Measurements from ENCODE around the gene MUC20.
"Not testable (repeated sequence)": the region's sequence is repeated elsewhere in the genome, so short reads cannot be mapped to it uniquely, and the experiment has no call there.

The MUC20 gene

DNA sequence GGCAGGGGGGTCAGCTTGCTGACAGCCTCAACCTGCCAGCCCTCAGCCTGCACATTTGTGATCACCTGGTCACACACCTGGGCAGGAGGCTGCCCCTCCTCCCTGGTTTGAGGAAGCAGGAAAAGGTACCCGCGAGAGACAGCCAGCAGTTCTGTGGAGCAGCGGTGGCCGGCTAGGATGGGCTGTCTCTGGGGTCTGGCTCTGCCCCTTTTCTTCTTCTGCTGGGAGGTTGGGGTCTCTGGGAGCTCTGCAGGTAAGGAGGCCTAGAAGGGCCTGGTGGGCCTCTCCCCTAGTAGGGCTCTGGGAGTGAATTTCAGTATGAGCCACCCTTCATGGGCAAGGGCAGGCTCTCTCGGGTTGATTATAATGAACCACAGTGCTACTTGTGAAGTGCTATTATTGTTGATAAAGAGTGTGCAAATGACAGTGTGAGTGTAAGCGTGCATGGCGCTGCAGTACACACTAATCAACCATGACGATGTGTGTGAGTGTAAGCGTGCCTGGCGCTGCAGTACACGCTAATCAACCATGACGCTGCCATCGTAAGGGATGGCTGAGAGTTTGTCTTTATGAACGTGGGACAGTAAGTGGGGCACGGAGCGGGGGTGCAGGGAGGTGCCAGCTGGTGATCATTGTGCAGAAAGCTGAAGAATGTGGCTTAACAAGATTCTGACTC, at the start of gene MUC20:
Gene MUC20, plus strand, starts transcription at position 148 of the 676 bp plus-strand sequence. Its CDS starts 30 bp downstream, at position 178.
- not testable (repeated sequence) for DNase-seq

GRCh38 chr3:195671283-195671682, 49.5 kb upstream of the MUC20 start:
- not testable (repeated sequence) for DNase-seq

DNA sequence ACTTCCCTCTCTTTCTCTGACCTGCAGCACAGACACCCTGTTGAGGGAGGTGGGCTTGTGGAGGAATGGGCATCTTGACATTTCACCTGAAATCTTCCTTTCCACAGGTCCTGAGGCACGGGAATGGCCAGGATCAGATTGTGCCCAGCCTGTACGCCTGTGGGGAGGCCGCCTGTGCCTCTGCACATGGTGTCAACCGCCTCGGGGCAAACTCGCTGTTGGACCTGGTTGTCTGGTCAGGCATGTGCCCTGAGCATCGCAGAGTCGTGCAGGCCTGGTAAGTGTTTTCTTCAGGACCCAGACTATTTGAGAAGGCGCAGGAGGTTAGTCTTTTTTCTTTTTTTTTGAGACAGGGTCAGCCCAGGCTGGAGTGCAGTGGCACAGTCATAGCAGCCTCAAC, 47.1 kb upstream of the MUC20 start:
- not testable (repeated sequence) for DNase-seq

GRCh38 chr3:195678391-195679015, 42.3 kb upstream of the MUC20 start:
- DNase-seq = not testable (repeated sequence)

DNA sequence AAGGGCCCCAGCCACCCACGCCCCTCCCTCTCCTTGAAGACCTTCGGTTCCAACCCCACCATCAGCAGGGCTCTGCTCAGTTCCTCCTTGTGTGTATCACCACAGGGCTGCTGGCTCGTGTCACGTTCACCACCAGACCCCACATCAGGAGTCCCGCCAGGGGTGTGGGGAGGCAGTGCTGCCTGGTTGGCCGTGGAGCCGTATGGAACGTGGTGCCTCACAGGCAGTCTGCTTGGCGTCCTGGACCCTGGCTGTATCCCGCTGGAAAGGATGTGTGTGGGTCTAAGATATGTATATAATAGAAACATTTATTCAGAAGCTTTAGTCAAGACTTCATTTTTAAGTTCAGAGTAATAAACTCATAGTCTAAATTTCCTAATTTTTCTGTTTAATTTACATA, 40.1 kb upstream of the MUC20 start:
- not testable (repeated sequence) for DNase-seq

DNA sequence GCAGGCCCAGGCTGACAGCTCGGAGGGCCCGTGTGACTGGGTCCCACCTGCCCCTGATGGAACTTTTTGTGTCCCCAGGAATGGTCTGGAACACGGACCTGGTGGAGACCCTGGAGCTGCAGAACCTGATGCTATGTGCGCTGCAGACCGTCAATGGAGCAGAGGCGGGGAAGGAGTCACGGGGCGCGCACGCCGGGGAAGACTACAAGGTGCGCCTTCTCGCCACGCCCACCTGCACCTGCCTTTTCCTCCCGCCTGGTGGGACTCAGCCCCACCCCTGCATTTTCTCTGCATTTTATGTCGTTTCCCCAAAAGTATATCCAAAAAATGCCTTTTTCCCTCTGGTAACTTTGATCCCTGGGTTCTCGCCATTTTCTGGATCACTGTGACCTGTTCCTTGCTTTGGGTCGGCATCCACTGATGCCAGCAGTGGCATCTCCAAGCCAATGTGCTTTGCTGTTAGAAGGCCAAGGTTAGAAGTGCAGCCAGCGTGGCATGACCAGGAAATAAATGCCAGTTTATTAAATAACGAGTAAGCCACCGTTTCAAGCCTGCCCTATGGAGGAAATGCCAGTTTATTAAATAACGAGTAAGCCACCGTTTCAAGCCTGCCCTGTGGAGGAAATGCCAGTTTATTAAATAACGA, 39.2 kb upstream of the MUC20 start:
- DNase-seq = not testable (repeated sequence)

- not testable (repeated sequence) for DNase-seq
These were observed 38.6 kb upstream of the MUC20 start for GRCh38 chr3:195682104-195682742.

DNA sequence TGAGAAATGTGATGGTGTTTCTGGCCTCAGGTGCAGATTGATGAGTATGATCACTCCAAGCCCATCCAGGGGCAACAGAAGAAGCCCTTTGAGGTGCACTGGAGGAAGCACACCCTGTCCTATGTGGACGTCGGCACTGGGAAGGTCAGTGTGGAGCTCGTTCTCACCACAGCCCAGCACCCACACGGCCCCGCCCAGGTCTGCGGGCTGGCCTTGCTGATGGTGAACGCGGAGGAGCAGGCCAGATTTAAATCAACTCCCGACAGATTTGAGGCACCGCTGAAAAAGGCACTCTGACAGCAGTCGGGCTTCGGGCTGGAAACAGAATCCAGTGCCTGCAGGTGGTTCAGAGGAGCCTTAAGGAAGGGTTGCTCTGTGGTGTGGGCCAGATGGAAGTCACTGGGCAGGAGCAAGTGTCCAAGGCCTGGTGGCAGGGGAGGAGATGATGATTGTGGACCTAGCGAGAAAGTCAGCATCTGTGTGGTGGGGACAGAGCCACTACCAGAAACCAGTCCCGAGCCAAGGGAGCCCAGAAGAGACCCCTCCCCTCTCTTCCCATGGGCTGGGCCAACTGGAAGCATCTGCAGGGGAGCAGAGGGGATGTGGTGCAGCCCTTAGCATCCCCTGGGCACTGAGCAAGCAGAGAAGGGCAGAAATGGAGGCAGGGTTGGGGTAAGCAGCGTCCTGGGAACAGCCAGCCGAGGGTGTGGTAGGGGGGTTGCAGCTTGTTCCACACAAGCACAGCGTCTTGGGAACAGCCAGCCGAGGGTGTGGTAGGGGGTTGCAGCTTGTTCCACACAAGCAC, 36.9 kb upstream of the MUC20 start:
- DNase-seq = not testable (repeated sequence)

DNA sequence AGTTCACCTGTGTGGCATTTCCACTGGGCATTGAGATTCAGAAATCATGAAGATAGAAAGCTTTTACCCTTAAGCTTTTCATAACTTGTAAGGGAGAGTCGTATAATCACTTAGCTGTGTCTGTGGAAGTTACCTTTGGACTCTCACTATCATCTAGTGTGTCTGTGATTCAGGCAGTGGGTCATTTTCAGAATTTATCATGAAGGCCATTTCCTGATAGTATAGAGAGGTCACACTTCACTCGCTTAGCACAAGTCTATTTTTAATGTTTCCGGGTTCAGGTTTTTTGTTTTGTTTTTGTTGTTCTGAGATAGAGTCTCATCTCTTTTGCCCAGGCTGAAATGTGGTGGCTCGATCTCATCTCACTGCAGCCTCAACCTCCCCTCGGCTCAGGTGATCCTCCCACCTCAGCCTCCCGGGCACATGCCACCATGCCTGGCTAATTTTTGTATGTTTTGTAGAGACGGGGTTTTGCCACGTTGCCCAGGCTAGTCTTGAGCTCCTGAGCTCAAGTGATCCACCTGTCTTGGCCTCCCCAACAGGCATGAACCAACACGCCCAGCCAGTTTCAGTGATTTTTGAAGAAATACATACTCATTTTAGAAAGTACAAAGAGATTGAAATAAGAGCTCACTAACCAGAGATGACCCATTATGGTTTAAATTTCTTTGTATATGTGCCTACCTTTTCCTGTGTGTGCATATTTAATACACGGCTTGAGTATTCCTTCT, 36.1 kb upstream of the MUC20 start:
- DNase-seq = not testable (repeated sequence)

DNA sequence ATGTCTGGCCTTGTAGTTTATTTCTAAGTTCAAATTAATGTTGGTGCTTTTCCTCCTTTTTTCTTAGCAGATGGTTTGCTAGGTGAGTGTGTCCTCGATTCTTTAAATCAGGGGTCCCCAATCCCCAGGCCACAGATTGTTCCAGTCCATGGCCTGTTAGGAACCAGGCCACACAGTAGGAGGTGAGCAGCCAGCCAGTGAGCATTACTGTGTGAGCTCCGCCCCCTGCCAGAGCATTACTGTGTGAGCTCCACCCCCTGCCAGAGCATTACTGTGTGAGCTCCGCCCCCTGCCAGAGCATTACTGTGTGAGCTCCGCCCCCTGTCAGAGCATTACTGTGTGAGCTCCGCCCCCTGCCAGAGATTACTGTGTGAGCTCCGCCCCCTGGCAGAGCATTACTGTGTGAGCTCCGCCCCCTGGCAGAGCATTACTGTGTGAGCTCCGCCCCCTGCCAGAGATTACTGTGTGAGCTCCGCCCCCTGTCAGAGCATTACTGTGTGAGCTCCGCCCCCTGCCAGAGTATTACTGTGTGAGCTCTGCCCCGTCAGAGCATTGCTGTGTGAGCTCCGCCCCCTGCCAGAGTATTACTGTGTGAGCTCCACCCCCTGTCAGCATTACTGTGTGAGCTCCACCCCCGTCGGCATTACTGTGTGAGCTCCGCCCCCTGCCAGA, 34.1 kb upstream of the MUC20 start:
- DNase-seq = not testable (repeated sequence)

GRCh38 chr3:195687209-195687760, 33.5 kb upstream of the MUC20 start:
- not testable (repeated sequence) for DNase-seq

GRCh38 chr3:195688471-195689183, 32.2 kb upstream of the MUC20 start:
- not testable (repeated sequence) for DNase-seq

- DNase-seq = not testable (repeated sequence)
These were observed 31.4 kb upstream of the MUC20 start for GRCh38 chr3:195689184-195690070.

DNA sequence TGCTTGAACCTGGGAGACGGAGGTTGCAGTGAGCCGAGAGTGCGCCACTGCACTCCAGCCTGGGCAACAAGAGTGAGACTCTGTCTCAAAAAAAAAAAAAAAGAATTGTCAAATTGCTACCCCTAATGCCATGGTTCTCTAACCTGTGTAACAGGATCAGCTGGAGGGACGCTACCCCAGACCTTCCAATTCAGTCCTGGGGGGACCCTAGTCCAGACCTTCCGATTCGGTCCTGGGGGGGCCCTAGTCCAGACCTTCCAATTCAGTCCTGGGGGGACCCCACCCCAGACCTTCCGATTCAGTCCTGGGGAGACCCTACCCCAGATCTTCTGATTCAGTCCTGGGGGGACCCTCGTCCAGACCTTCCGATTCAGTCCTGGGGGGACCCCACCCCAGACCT, 29.8 kb upstream of the MUC20 start:
- no peak for DNase-seq

- DNase-seq = not testable (repeated sequence)
These were observed 29.0 kb upstream of the MUC20 start for GRCh38 chr3:195691596-195692353.

GRCh38 chr3:195692354-195692685, 28.5 kb upstream of the MUC20 start:
- no peak for DNase-seq

- no peak for DNase-seq
These were observed 27.9 kb upstream of the MUC20 start for GRCh38 chr3:195692781-195693427.
